Brain pericyte (primary cell): ENCODE results near the gene BLOC1S6.
A peak's percentile ranks its signal among the peaks of the same experiment; 100 is the strongest.

ENCODE experiments used
- DNase-seq: peaks from one replicate; pipeline ENCODE4 v3.0.0-alpha.2; 2012; ENCODE audit warnings: low read depth, low spot score

The BLOC1S6 gene

GRCh38 chr15:45587095-45587862, at the start of gene BLOC1S6:
Gene BLOC1S6, plus strand, starts transcription at chr15:45587379. Its CDS starts 65 bp downstream, at chr15:45587444.
- DNase-seq: peak; percentile 86

GRCh38 chr15:45539680-45540079, 47.5 kb upstream of the BLOC1S6 start:
- no peak for DNase-seq

GRCh38 chr15:45540531-45540930, 46.6 kb upstream of the BLOC1S6 start:
- no peak for DNase-seq

GRCh38 chr15:45543051-45543450, 44.1 kb upstream of the BLOC1S6 start:
- DNase-seq: no peak

- DNase-seq: no peak
Measured at GRCh38 chr15:45544266-45545023, 42.7 kb upstream of the BLOC1S6 start.

GRCh38 chr15:45546789-45547188, 40.4 kb upstream of the BLOC1S6 start:
- DNase-seq: no peak

GRCh38 chr15:45548753-45549520, 38.2 kb upstream of the BLOC1S6 start:
- DNase-seq: no peak

GRCh38 chr15:45549541-45550220, 37.5 kb upstream of the BLOC1S6 start:
- DNase-seq: no peak

- DNase-seq: no peak
Measured at GRCh38 chr15:45550436-45550835, 36.7 kb upstream of the BLOC1S6 start.

- no peak for DNase-seq
Measured at GRCh38 chr15:45551676-45552075, 35.5 kb upstream of the BLOC1S6 start.

- DNase-seq: no peak
Measured at GRCh38 chr15:45555934-45556608, 31.1 kb upstream of the BLOC1S6 start.

- DNase-seq: no peak
Measured at GRCh38 chr15:45572617-45573016, 14.6 kb upstream of the BLOC1S6 start.

- DNase-seq: no peak
Measured at GRCh38 chr15:45573961-45574629, 13.1 kb upstream of the BLOC1S6 start.

GRCh38 chr15:45581919-45582318, 5.3 kb upstream of the BLOC1S6 start:
- DNase-seq: no peak

- DNase-seq: no peak
Measured at GRCh38 chr15:45583731-45584639, 3.2 kb upstream of the BLOC1S6 start.

- no peak for DNase-seq
Measured at GRCh38 chr15:45585069-45585791, 1.9 kb upstream of the BLOC1S6 start.

- no peak for DNase-seq
Measured at GRCh38 chr15:45586125-45586524, 1.1 kb upstream of the BLOC1S6 start.

- no peak for DNase-seq
Measured at GRCh38 chr15:45586601-45587094, 531 bp upstream of the BLOC1S6 start.

- no peak for DNase-seq
Measured at GRCh38 chr15:45587863-45588170, 638 bp downstream of the BLOC1S6 start.
